ENCODE results near the gene RGS6. TPM values are rescaled to one million over a fixed set of nuclear protein-coding genes. Genes with fewer than 3 reads are reported as not detected.

The RGS6 gene
- total RNA-seq, 1 experiment from 2014 or later: not detected

DNA sequence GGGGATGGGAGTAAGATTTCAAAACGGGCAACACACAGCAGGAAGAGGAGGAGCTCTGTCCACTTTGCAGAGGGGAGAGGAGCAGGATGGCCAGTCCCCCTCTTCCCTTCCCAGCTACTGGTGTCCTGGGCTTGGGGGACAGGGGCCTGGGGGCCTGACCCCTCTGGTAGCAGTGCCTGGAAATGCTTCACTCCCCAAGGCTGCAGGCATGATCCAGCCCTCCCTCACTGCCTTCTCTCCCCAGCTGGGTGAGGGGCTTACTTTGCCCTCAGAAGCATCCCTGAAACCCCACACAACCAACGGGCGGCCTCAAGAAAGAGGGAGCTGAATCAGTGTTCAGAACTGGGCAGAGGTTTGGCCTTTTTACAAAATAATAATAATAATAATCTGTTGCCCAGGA lies 682.1 kb downstream of the RGS6 start:
- Mint-ChIP-seq H3K4me3 (ENCODE audit: low read depth, unreplicated experiment) (no peak overlapping the region), H3K9me3 (ENCODE audit: low read depth, unreplicated experiment) (no peaks in the 10 kb centered on the region), H3K27ac (ENCODE audit: unreplicated experiment) (no peak overlapping the region), H3K36me3 (ENCODE audit: insufficient read depth, unreplicated experiment) (no peaks in the 10 kb centered on the region), H3K4me1 (ENCODE audit: low read depth, unreplicated experiment) (no peaks in the 10 kb centered on the region), H3K27me3 (ENCODE audit: unreplicated experiment) (peaks cover 22% of the 10 kb centered on the region)
- DNase-seq: no peak
- no TSS peak for BruUV-seq (replicated peaks)
- CTCF ChIA-PET: interaction anchor here (0.7 kb wide), 1 partner anchor 218 kb away, joined by 3 read pairs; no protein-coding TSS in a partner anchor
- TF ChIP-seq, protein P1, sequence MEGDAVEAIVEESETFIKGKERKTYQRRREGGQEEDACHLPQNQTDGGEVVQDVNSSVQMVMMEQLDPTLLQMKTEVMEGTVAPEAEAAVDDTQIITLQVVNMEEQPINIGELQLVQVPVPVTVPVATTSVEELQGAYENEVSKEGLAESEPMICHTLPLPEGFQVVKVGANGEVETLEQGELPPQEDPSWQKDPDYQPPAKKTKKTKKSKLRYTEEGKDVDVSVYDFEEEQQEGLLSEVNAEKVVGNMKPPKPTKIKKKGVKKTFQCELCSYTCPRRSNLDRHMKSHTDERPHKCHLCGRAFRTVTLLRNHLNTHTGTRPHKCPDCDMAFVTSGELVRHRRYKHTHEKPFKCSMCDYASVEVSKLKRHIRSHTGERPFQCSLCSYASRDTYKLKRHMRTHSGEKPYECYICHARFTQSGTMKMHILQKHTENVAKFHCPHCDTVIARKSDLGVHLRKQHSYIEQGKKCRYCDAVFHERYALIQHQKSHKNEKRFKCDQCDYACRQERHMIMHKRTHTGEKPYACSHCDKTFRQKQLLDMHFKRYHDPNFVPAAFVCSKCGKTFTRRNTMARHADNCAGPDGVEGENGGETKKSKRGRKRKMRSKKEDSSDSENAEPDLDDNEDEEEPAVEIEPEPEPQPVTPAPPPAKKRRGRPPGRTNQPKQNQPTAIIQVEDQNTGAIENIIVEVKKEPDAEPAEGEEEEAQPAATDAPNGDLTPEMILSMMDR (IDR thresholded peaks at IDR 0.05; ENCODE audit: unreplicated experiment): no peak
- intact Hi-C loops (cut with micrococcal nuclease; ENCODE audit: unreplicated experiment): no loop called here

DNA sequence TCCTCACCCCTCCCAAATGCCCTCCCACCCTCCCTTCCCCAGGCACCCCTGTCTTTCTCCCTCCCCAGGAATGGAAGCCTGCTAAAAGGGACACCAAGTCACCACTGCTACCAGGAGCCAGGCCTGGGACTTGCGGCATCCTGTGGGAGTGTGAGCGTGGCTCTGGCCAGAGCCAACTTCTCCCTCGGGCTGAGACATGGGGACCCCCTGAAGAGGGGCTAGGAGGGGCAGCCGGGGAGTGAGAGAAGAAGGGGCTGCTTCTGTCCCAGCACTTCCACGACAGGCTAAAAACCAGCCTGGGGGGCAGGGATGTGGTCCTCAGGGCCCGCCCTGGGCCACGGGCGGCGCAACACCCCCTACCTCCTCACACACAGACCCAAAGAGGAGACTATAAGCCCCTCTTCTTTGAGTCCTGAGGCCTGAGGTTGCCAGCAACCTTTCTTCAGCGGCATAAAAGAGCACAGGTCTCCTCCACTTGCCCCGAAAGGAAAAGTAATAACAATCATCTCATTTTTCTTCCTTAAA lies 682.7 kb downstream of the RGS6 start:
- no peaks in the 10 kb centered on the region for H3K36me3 Mint-ChIP-seq (ENCODE audit: insufficient read depth, unreplicated experiment)
- H3K4me3 Mint-ChIP-seq (ENCODE audit: low read depth, unreplicated experiment): no peak overlapping the region
- BruUV-seq (replicated peaks): no TSS peak
- H3K27ac Mint-ChIP-seq (ENCODE audit: unreplicated experiment): no peak overlapping the region
- H3K27me3 Mint-ChIP-seq (ENCODE audit: unreplicated experiment): peaks cover 22% of the 10 kb centered on the region
- TF ChIP-seq, protein P1 (IDR thresholded peaks at IDR 0.05; ENCODE audit: unreplicated experiment): no peak
- H3K4me1 Mint-ChIP-seq (ENCODE audit: low read depth, unreplicated experiment): no peaks in the 10 kb centered on the region
- CTCF ChIA-PET: interaction anchor here (0.7 kb wide), 1 partner anchor 217 kb away, joined by 3 read pairs; no protein-coding TSS in a partner anchor
- no peaks in the 10 kb centered on the region for H3K9me3 Mint-ChIP-seq (ENCODE audit: low read depth, unreplicated experiment)
- no peak for DNase-seq
- intact Hi-C loops (cut with micrococcal nuclease; ENCODE audit: unreplicated experiment): no loop called here

DNA sequence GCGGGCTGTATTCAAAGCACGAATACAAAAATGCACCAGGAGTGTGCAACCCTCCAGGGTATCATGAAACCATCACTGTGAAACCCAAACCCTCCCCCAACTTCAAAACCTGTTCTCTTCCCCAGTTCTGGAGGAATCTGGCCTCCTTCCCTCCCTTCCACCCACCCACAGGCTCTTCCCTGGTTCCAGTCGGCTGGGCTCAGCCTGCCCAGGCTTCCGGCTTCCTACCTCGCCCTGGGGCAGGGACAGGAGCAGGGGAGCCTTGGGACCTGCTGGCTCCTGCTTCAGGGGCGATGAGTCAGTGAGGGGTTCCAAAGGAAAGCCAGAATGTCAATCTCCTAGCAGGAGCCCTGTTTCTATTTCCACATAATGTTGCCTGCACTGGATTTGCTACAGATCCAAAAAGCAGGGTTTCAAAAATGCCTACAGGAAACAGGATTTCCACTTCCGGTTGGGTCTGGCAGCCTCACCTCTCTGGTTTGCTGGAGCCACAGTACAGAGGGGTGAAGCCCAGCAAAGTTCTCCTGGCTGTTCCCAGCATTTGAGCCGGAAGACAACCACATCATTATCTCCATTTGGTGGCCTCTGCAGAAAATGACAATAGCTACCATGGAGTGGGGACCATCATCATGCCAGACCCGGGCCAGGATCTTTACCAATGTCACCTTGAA lies 683.4 kb downstream of the RGS6 start:
- intact Hi-C loops (cut with micrococcal nuclease; ENCODE audit: unreplicated experiment): no loop called here
- DNase-seq: no peak
- Mint-ChIP-seq H3K27me3 (ENCODE audit: unreplicated experiment) (peaks cover 23% of the 10 kb centered on the region), H3K27ac (ENCODE audit: unreplicated experiment) (no peak overlapping the region), H3K4me3 (ENCODE audit: low read depth, unreplicated experiment) (no peak overlapping the region), H3K9me3 (ENCODE audit: low read depth, unreplicated experiment) (no peaks in the 10 kb centered on the region), H3K36me3 (ENCODE audit: insufficient read depth, unreplicated experiment) (no peaks in the 10 kb centered on the region), H3K4me1 (ENCODE audit: low read depth, unreplicated experiment) (no peaks in the 10 kb centered on the region)
- CTCF ChIA-PET: no interaction called here
- TF ChIP-seq, protein P1 (IDR thresholded peaks at IDR 0.05; ENCODE audit: unreplicated experiment): no peak
- no TSS peak for BruUV-seq (replicated peaks)

Small RNAs within 50 kb of the gene (microRNA-seq; reads per million reads assigned to microRNA genes)
- not detected for gene MIR7843
